HepG2 (cell line): ENCODE data around the gene BIK. TPM values are rescaled to one million over a fixed set of nuclear protein-coding genes. Genes with fewer than 3 reads are reported as not detected.

ENCODE experiments used
- DNMT3B ChIP-seq: conservative IDR thresholded peaks from 2 replicates; pipeline ENCODE4 v1.6.1; 2016; ENCODE audit warnings: missing biosample characterization, control low read depth
- JUNB ChIP-seq: sonication (generic); formaldehyde crosslinking; IDR thresholded peaks from 2 replicates; pipeline ENCODE4 v1.8.0; 2022; ENCODE audit warnings: missing genetic modification reagents, mild to moderate bottlenecking, borderline replicate concordance
- JUND ChIP-seq: sonication (generic); formaldehyde crosslinking; IDR thresholded peaks from 2 replicates; pipeline ENCODE4 v1.8.0; 2022; ENCODE audit warnings: mild to moderate bottlenecking, missing genetic modification reagents
- MAFK ChIP-seq, 2 experiments: IDR thresholded peaks in 1 of 2; conservative IDR thresholded peaks in 1 of 2; 2 replicates each; pipeline ENCODE4 v1.6.1; 2011; ENCODE audit warnings: improper control_type of control experiment in 2 of 2, low read length in 2 of 2
- RARA ChIP-seq: IDR thresholded peaks from 2 replicates; pipeline ENCODE4 v1.6.1; 2016; ENCODE audit warnings: missing genetic modification reagents, missing compliant biosample characterization
- TBX3 ChIP-seq: fragments of 450-650 bp; IDR thresholded peaks from 2 replicates; pipeline ENCODE4 v1.6.1; 2017; ENCODE audit warnings: antibody characterized with exemption, mild to moderate bottlenecking, inconsistent platforms, borderline replicate concordance
- polyA plus RNA-seq, 8 experiments: library from polyadenylated mRNA; depleted of rRNA in 3 of 8; stranded (reverse) in 7 of 8; unstranded in 1 of 8; fragments of >200 nt; fragmentation: Illumina TruSeq in 4 of 8; extraction: Trizol in 4 of 8; gene quantifications; 2 replicates each; pipeline versions ENCODE4 v1.2.1 to v1.2.3, GENCODE V29; 2011 to 2016; ENCODE audit warnings: low read depth in 4 of 8, missing spikeins in 1 of 8, mixed read lengths in 1 of 8; ENCODE audit not compliant: insufficient read depth in 1 of 8
- total RNA-seq, 5 experiments: library from RNA; depleted of rRNA; stranded (reverse); fragments of >200 nt; fragmentation: Illumina TruSeq; extraction: Trizol; gene quantifications; 2 replicates each; pipeline ENCODE4 v1.2.3, GENCODE V29; 2016; ENCODE audit warnings: low read depth in 1 of 5
- TF ChIP-seq, protein P1 (sequence below): IDR thresholded peaks from 2 replicates; pipeline ENCODE4 v1.4.0; 2020; ENCODE audit warnings: mild to moderate bottlenecking, missing genetic modification reagents
- TF ChIP-seq, protein P2 (sequence below): sonication (generic); formaldehyde crosslinking; IDR thresholded peaks from 2 replicates; pipeline ENCODE4 v1.4.0; 2020; ENCODE audit warnings: missing genetic modification reagents
- TF ChIP-seq, protein P3 (sequence below): sonication (generic); formaldehyde crosslinking; IDR thresholded peaks from 2 replicates; pipeline ENCODE4 v1.4.0; 2020; ENCODE audit warnings: mild to moderate bottlenecking, missing genetic modification reagents, borderline replicate concordance
- TF ChIP-seq, protein P4 (sequence below): sonication (generic); formaldehyde crosslinking; IDR thresholded peaks from 2 replicates; pipeline ENCODE4 v1.4.0; 2020; ENCODE audit warnings: missing genetic modification reagents
- TF ChIP-seq, protein P5 (sequence below): sonication (generic); formaldehyde crosslinking; IDR thresholded peaks from 2 replicates; pipeline ENCODE4 v1.4.0; 2020; ENCODE audit warnings: missing genetic modification reagents, borderline replicate concordance

Gene BIK
- total and polyA plus RNA-seq, 2 of the 13 experiments (the other 11 are each of a cell fraction or from before 2014, with no cell fraction given) = 0.54 to 0.80 TPM

DNA sequence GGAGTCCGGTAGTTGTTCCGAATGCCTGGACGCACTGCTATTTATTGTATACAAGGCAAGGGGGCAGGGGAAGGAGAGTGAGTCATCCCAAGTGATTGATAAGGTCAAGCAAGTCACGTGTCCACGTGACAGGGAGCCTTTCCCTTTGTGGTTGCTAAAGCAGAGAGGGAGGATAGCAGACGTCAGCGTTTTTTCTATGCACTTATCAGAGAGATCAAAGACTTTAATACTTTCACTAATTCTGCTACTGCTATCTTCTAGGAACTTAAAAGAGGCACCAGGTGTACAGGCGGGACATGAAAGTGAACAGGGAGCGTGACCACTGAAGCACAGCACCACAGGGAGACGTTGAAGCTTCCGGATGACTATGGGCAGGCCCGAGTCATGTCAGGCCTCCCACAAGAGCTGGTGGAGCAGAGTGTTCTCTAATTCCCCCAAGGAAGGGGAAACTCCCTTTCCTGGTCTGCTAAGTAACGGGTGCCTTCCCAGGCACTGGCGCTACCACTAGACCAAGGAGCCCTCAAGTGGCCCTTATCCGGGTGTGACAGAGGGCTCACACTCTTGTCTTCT, 6.4 kb upstream of the BIK start (continued):
- TF ChIP-seq, protein P1, sequence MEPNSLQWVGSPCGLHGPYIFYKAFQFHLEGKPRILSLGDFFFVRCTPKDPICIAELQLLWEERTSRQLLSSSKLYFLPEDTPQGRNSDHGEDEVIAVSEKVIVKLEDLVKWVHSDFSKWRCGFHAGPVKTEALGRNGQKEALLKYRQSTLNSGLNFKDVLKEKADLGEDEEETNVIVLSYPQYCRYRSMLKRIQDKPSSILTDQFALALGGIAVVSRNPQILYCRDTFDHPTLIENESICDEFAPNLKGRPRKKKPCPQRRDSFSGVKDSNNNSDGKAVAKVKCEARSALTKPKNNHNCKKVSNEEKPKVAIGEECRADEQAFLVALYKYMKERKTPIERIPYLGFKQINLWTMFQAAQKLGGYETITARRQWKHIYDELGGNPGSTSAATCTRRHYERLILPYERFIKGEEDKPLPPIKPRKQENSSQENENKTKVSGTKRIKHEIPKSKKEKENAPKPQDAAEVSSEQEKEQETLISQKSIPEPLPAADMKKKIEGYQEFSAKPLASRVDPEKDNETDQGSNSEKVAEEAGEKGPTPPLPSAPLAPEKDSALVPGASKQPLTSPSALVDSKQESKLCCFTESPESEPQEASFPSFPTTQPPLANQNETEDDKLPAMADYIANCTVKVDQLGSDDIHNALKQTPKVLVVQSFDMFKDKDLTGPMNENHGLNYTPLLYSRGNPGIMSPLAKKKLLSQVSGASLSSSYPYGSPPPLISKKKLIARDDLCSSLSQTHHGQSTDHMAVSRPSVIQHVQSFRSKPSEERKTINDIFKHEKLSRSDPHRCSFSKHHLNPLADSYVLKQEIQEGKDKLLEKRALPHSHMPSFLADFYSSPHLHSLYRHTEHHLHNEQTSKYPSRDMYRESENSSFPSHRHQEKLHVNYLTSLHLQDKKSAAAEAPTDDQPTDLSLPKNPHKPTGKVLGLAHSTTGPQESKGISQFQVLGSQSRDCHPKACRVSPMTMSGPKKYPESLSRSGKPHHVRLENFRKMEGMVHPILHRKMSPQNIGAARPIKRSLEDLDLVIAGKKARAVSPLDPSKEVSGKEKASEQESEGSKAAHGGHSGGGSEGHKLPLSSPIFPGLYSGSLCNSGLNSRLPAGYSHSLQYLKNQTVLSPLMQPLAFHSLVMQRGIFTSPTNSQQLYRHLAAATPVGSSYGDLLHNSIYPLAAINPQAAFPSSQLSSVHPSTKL (CRISPR knock-in tag) = peak; percentile 81
- TF ChIP-seq, protein P2, sequence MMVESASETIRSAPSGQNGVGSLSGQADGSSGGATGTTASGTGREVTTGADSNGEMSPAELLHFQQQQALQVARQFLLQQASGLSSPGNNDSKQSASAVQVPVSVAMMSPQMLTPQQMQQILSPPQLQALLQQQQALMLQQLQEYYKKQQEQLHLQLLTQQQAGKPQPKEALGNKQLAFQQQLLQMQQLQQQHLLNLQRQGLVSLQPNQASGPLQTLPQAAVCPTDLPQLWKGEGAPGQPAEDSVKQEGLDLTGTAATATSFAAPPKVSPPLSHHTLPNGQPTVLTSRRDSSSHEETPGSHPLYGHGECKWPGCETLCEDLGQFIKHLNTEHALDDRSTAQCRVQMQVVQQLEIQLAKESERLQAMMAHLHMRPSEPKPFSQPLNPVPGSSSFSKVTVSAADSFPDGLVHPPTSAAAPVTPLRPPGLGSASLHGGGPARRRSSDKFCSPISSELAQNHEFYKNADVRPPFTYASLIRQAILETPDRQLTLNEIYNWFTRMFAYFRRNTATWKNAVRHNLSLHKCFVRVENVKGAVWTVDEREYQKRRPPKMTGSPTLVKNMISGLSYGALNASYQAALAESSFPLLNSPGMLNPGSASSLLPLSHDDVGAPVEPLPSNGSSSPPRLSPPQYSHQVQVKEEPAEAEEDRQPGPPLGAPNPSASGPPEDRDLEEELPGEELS = peak; percentile 88
- TF ChIP-seq JUNB (CRISPR knock-in tag) = peak; percentile 86; the same call in 1 of the 2 replicates
- TF ChIP-seq RARA (CRISPR knock-in tag) = peak; percentile 34; the same call in 1 of the 2 replicates
- peak; percentile 96 for TF ChIP-seq JUND
- TF ChIP-seq, protein P3, sequence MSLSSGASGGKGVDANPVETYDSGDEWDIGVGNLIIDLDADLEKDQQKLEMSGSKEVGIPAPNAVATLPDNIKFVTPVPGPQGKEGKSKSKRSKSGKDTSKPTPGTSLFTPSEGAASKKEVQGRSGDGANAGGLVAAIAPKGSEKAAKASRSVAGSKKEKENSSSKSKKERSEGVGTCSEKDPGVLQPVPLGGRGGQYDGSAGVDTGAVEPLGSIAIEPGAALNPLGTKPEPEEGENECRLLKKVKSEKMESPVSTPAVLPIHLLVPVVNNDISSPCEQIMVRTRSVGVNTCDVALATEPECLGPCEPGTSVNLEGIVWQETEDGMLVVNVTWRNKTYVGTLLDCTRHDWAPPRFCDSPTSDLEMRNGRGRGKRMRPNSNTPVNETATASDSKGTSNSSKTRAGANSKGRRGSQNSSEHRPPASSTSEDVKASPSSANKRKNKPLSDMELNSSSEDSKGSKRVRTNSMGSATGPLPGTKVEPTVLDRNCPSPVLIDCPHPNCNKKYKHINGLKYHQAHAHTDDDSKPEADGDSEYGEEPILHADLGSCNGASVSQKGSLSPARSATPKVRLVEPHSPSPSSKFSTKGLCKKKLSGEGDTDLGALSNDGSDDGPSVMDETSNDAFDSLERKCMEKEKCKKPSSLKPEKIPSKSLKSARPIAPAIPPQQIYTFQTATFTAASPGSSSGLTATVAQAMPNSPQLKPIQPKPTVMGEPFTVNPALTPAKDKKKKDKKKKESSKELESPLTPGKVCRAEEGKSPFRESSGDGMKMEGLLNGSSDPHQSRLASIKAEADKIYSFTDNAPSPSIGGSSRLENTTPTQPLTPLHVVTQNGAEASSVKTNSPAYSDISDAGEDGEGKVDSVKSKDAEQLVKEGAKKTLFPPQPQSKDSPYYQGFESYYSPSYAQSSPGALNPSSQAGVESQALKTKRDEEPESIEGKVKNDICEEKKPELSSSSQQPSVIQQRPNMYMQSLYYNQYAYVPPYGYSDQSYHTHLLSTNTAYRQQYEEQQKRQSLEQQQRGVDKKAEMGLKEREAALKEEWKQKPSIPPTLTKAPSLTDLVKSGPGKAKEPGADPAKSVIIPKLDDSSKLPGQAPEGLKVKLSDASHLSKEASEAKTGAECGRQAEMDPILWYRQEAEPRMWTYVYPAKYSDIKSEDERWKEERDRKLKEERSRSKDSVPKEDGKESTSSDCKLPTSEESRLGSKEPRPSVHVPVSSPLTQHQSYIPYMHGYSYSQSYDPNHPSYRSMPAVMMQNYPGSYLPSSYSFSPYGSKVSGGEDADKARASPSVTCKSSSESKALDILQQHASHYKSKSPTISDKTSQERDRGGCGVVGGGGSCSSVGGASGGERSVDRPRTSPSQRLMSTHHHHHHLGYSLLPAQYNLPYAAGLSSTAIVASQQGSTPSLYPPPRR (CRISPR knock-in tag) = peak; percentile 33; the same call in 1 of the 2 replicates
- TF ChIP-seq DNMT3B = peak; percentile 88; the same call in 1 of the 2 replicates
- TF ChIP-seq, protein P4, sequence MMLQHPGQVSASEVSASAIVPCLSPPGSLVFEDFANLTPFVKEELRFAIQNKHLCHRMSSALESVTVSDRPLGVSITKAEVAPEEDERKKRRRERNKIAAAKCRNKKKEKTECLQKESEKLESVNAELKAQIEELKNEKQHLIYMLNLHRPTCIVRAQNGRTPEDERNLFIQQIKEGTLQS (CRISPR knock-in tag) = peak; percentile 95
- TF ChIP-seq TBX3 = peak; percentile 19; the same call in 1 of the 2 replicates
- peak; percentile 97 for TF ChIP-seq MAFK (conservative IDR thresholded peaks at IDR 0.05 in 1 of 2, IDR thresholded peaks at IDR 0.05 in 1 of 2; ENCODE audit: low read length in 2 of 2)
- TF ChIP-seq, protein P5, sequence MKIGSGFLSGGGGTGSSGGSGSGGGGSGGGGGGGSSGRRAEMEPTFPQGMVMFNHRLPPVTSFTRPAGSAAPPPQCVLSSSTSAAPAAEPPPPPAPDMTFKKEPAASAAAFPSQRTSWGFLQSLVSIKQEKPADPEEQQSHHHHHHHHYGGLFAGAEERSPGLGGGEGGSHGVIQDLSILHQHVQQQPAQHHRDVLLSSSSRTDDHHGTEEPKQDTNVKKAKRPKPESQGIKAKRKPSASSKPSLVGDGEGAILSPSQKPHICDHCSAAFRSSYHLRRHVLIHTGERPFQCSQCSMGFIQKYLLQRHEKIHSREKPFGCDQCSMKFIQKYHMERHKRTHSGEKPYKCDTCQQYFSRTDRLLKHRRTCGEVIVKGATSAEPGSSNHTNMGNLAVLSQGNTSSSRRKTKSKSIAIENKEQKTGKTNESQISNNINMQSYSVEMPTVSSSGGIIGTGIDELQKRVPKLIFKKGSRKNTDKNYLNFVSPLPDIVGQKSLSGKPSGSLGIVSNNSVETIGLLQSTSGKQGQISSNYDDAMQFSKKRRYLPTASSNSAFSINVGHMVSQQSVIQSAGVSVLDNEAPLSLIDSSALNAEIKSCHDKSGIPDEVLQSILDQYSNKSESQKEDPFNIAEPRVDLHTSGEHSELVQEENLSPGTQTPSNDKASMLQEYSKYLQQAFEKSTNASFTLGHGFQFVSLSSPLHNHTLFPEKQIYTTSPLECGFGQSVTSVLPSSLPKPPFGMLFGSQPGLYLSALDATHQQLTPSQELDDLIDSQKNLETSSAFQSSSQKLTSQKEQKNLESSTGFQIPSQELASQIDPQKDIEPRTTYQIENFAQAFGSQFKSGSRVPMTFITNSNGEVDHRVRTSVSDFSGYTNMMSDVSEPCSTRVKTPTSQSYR (CRISPR knock-in tag) = peak; percentile 81
- TF ChIP-seq, all 625 proteins: peak for 91; not testable (repeated sequence) for 534
